Endometrial microvascular endothelial cells (primary cell): ENCODE measurements around the gene SCRN1. TPM values are rescaled to one million over a fixed set of nuclear protein-coding genes. Genes with fewer than 3 reads are reported as not detected.
"Not testable (repeated sequence)": the region's sequence is repeated elsewhere in the genome, so short reads cannot be mapped to it uniquely, and the experiment has no call there.

ENCODE experiments used
- in situ Hi-C: cut with HindIII; loops from 2 replicates; pipeline ENCODE4 v1.10.0; 2017; ENCODE audit warnings: low sequenced_read_pairs, low pct_unique_long_range_greater_than_20kb; ENCODE audit errors: inconsistent ontology term
- total RNA-seq: library from RNA; depleted of rRNA; stranded (reverse); fragments of >200 nt; gene quantifications from one replicate; pipeline ENCODE4 v1.2.3, GENCODE V29; 2015; ENCODE audit errors: inconsistent ontology term

The SCRN1 gene
- total RNA-seq, 1 donor from 2014 or later, result 91.2 TPM

DNA sequence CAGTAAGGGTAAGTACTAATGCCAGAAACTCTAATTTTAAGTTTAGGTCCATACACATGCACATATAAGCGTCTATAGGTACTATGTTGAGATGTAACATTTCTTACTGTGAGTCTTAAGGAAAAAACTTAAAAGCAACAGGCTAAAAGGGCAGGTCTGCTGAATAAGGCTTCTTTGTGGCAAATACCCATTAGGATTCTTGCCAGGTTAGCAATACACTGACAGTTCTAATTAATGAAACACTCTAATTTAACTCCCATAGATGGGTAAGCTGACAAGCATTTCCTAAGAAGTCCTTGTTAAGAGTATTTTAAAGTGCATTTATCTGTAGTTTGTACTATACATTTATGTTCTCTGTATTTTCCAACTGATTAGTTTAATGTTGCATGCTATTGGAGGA lies 14.0 kb downstream of the SCRN1 start:
- in situ Hi-C loops, result no loop called here

DNA sequence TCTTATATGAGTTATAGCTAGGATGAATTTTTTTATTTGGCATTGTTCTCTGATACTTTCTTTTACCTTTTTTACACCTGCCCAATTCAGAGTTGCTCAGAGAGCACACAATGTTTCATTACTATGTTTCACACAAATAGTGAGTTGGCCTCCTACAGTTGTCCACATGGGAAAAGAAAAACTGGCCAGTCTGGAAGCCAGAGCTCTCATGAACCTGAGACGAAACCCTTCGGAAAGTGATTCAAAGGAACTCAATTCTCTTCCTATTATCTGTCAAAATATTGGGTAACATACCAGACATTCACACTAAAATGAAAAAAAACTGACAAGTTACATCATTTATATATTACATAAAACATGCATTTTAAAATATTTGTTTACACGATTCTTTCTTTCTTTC lies 15.3 kb downstream of the SCRN1 start:
- in situ Hi-C loops, result no loop called here

DNA sequence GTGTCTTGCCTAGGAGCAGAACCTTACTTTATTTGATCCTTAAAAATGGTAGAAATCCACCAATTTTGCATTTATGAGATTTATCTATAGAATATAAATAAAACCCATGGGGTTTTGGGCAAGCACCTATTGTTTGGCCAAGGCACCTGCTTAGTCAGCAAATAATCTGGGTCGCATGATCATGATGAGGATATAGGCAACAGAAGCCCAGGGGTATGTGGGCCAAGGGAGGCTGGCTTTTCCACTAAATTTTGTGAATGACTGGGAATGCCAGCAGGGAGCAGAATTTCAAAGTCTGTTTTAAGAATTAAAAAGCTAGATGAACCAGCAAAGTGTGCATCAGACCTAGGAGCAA lies 17.3 kb downstream of the SCRN1 start:
- in situ Hi-C loops, result no loop called here

DNA sequence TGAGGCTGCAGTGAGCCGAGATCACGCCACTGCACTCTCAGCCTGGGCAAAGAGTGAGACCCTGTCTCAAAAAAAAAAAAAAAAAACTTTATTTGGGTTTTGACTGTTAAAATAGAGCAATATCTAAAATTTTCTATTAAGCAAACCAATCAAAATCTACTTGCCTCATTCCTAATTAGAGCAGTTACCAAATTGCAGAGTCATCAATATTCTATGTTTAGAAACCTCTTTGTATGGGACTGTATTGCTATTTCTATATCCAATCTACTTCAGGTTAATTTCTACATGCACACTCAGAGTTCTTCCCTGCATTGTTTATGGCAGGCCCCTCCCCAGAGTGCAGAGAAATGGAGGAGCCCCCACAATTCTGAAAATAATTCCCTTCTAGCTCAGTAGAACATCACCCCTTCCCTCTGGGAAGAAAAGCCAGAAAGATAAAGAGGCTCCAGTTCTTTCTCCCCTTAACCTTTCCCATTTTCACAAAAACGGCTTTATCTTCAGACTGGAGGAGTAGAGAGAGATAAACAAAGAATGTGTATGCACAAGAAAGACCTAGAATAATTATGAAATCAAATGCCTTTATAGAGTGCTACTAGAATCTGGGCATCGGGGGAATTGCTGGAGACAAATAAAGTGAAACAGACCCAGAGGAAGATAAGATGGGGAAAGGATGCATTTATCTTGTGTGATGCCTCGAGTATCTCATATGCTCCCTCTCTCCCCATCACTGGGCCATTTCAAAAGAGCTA lies 17.9 kb downstream of the SCRN1 start:
- in situ Hi-C loops, result no loop called here

- in situ Hi-C loops, result no loop called here
Observed at GRCh38 chr7:29970158-29970557, 19.4 kb downstream of the SCRN1 start.

GRCh38 chr7:29969738-29970137 lies 19.9 kb downstream of the SCRN1 start:
- in situ Hi-C loops, result no loop called here

DNA sequence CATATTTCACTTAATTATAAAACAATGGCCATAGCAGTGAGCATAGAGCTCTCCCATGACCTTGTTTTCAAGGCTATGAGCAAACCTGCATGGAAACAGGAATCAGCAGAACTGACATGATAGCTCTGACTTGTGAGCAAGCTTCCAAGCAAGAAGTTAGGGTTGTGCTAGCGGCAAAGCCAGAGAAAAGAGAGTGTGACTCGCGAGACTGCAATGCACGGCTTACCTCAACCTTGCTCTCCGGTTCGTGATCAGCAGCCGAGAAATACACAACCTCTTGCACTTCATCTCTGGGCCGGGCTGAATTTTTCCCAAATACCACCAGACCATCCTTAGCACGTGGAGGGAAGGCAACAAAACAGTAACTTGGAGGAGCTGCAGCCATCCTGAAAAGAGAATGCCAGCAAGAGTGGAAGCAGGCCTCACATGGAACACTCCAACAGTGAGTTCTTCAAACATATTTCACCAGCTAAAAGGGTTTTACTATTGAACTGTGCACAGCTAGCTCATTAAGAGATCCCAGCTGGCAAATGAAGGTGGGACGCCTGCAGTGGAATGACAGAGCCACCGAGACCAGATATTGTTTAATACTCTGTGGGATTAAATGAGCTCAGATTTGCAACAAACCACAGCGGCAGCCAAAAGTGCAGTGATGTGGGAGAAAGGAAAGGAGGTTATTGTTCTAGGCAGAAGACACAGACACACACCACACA lies 20.8 kb downstream of the SCRN1 start:
- in situ Hi-C loops, result no loop called here

DNA sequence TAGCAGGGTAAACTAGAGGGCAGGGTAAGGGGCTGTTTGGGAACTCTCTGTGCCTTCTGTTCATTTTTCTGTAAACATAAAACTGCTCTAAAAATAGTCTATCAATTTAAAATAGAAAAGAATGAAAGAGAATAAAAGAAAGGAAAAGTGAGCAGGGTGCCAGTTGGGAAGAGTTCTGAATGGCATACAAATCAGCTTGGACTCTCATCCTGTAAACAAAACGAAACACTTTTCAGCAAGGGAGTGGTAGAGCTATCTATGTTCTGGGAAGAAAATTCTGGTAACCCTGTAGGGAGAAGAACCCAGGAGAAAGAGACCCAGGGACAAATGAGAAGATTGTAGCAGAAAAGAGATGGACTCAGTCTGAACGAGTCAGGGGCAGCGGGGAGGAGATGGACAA lies 24.6 kb downstream of the SCRN1 start:
- in situ Hi-C loops, result no loop called here

DNA sequence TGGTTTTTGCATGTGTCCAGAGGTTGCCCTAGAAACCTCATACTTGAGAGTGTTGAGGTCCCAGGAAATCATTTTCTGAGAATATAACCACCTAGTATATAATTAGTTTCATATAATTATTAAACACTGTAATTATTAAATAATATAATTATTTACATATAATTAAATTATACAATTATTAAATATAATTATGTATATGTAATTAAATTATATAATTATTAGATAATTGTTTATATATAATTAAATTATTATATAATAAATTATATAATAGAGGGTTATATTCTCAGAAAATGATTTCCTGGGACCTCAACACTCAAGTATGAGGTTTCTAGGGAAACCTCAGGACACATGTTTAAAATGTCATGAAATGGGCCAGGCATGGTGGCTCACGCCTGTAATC lies 27.6 kb downstream of the SCRN1 start:
- in situ Hi-C loops, result no loop called here

DNA sequence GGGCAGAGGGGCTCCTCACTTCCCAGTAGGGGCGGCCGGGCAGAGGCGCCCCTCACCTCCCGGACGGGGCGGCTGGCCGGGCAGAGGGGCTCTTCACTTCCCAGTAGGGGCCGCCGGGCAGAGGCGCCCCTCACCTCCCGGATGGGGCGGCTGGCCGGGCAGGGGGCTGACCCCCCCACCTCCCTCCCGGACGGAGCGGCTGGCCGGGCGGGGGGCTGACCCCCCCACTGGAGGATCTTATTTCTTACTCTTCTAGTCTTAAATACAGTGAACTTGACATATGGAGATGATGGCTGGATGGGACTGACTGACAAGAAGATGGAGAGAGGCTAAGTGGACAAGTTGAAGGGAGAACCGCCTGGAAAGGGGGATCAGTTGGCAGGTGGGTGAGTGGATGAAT lies 28.0 kb downstream of the SCRN1 start:
- in situ Hi-C loops, result not testable (repeated sequence)

GRCh38 chr7:29958667-29959358 lies 30.8 kb downstream of the SCRN1 start:
- in situ Hi-C loops, result no loop called here

- in situ Hi-C loops, result no loop called here
Observed at GRCh38 chr7:29957521-29958310, 31.9 kb downstream of the SCRN1 start.

GRCh38 chr7:29956487-29956836 lies 33.1 kb downstream of the SCRN1 start:
- in situ Hi-C loops, result no loop called here

GRCh38 chr7:29955799-29956486 lies 33.7 kb downstream of the SCRN1 start:
- in situ Hi-C loops, result no loop called here

- in situ Hi-C loops, result no loop called here
Observed at GRCh38 chr7:29955075-29955792, 34.4 kb downstream of the SCRN1 start.

DNA sequence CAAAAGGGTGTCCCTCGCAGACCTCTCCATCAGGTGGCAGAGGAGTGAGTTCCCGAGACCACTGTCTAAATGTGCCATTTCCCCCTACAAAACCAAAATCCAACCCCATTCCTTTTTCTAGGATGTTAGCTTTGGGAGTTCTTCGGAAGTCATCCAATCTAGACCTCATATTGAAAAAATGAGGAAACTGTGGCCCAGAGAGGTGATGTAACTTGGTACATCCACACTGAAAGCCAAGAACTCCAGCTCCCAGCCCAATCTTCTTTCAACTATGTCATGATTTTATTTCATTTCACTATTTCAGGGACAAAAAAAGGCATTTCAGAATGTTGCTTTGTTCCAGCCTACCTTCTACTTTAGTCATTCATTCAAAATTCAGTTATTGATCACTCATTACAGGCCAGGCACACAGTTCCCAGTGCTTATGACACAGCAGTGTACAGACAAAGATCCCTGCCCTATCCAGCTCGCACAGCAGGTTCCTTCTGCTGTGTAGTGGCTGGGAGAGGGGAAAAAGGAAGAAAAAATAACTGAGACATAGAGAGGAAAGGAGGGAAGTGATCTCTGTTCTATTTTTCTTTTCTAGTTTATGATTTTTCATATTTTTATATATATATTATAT lies 35.8 kb downstream of the SCRN1 start:
- in situ Hi-C loops, result no loop called here

DNA sequence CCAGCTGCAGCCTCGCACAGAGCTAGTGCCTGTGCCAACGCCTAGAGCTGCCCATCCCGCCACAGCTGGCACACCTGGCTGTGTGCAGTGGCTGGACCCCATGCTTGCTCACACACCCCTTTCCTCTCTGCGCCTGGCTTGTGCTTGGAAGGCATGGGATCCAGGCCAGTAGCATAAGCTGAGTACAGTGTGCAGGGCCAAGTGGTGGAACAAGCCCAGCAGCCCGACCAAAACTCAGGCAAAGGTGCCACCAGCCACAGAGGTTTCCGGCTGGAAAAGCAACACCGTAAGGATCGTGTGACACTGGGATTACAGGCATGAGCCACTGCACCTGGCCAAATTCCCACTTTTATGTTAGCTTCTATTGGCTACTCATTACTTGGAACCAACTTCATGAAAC lies 38.4 kb downstream of the SCRN1 start:
- in situ Hi-C loops, result no loop called here

DNA sequence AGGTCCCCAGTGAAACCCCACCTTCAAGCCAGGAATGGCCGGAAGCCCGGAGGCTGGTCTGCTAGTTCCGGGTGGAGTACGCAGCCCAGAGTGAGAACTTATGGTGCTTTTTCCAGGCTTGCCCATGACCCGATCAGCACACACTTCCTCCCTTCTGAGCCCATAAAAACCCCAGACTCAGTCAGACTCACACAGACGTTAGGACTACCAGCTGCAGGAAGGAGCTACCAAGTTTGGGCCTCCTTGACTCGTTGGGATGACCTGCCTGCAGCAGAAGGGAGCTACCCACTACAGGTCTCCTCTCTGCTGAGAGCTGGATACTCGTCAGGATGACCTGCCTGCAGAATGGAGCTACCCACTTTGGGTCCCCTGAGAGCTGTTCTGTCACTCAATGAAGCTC lies 39.1 kb downstream of the SCRN1 start:
- in situ Hi-C loops, result no loop called here
